NCI-H1105 (cell line): ENCODE results near the gene TIGD1.
"Not testable (repeated sequence)": the region's sequence is repeated elsewhere in the genome, so short reads cannot be mapped to it uniquely, and the experiment has no call there.

ENCODE experiments used
- DNase-seq: peaks from one replicate; lab custom pipeline; 2025; lab: John Stamatoyannopoulos, UW

TIGD1 gene

DNA sequence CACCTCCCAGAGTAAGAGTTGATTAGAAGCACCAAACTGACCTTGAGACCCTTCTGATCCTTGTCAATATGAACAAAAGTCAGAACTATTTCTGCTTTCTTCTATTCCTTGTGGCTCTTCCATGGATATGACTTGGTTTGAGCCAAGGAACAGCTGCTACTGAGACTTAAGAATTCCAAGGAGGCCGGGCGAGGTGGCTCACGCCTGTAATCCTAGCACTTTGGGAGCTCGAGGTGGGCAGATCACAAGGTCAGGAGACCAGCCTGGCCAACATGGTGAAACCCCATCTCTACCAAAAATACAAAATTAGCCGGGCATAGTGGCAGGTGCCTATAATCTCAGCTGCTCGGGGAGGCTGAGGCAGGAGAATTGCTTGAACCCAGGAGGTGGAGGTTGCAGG lies 20.1 kb upstream of the TIGD1 start:
- not testable (repeated sequence) for DNase-seq

DNA sequence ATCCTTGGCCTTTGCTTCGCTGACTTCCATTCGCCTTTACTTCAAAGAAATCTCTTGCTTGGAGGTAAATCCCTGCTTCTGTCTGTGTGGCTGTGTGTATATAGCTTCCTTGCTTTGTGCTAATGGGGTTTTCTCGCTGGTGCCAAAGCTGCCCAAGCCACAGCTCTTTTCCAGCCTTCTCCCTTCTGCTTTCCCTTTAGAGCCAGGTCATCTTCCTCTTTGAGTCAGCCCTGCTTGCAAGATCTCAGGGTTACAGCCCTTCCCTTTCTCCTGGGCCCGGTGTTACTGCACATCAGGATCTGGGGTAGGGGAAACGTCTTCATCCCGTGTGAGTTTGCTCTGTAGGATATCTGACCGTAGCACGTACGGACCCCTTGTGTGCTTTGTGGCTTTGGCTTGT lies 19.2 kb upstream of the TIGD1 start:
- no peak for DNase-seq

DNA sequence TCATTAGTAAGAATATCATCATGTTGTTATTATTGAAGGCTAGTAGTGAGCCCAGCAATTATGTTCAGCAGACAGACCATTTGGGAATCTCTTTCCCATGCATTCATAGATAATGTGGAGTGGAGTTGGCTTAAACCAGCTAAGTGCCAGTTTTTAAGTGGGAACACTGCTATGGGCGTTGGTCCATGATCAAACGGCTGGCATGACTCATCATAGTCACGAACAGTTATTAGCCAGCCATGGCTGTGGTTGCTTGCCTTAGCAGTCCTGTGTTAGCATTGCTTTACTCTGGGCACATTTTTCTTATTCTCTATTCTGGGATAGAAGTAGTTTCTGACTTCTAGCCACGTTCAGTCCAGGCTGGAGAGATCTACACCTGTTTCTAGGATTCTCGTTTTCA lies 17.8 kb upstream of the TIGD1 start:
- DNase-seq: no peak

DNA sequence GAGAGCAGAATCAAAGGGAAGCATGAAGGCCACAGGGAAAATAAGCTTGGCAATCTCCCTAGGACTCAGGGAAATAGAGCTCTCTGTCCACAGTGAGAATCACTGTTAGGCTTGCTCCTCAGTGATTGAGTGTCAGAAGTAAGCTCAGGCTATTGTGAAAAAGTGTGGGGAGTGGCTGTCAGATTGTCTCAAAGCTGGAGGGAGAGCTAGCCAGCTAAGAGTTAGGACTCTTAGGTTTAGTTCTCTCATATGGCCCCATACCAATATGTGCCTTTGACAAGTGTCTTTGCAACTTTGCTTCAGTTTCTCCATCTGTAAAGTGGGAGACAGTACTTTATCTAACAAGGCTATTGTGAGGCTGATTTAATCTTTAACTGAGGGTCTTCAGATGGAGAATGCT lies 17.4 kb upstream of the TIGD1 start:
- DNase-seq: no peak

DNA sequence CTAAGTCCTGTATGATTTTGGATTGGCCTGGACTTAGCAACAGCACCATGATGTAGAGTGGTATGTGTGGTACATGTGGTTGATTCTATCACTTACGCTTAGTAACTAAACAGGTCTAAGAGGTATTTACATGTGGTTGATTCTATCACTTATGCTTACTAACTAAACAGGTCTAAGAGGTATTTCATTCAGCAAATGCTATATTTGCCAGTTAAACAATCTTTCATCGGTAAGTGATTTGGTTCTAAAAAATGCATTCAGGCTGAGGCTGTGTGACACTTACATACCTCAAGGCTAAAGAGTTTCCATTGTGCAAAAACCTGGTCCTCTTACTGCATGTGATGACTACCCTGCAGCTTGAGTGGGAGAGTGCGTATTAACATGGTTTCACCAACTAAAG lies 13.2 kb upstream of the TIGD1 start:
- no peak for DNase-seq

DNA sequence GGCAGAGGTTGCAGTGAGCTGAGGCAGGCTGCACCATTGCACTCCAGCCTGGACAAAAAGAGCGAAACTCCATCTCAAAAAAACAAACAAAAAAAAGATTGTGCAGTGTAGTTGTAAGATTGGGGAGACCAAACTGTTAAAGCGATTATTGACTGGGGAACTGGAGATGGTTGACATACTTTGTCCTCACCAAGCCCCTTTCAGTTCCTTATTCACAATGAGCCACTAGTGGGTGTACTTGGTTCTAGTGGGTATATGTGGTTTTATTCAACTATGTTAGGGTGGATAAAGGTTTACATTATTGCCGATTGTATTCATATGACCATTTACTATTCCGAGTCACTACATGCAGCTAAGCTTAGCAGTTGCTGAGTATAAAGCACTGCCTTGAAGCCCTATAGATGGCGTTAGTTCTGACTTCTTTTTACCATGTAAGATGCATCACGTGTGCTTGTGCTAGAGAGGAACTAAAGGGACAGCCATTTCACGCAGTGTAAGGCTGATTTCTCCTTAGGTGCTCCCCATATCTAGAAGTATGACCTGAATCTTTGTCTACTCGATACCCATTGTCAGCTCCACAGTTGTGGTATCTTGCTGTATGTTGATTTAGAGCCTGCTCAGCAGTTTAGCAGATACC lies 12.3 kb upstream of the TIGD1 start:
- DNase-seq: no peak

DNA sequence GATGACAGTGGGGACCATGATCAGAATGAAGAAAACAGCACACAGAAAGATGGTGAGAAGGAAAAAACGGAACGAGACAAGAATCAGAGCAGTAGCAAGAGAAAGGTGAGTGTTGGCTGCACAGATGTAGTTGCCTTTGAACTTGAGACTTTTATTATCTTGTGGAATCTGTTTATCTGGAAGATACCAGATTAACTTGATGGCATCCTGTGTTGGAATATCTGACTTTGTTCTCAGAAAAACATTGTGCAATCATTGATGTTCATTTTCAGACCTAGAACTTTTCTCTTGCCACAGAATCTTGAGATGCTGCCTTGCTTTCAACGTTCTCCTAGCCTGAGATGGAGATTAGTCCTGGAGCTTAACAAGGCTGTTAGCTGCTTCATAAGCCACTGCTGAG lies 6.1 kb upstream of the TIGD1 start:
- DNase-seq: no peak

DNA sequence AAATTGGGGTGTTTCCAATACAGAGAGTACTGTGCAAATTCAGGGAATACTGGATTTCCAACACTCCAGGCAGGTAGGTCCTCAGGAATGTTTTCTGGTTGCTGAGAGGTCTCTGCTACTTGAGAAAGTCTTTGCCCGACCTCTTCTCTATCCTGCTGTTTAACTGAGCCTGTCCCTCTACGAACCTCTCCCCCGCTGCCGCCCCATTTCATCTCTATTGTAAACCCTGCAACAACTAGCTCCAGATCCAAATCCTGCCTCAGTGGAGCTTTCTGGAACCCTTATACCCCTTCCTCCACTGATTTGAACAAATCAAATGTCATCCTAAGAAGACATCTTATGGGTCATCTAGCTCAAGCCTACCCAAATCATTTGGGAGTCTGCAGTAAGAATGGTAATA lies 1.4 kb upstream of the TIGD1 start:
- no peak for DNase-seq

DNA sequence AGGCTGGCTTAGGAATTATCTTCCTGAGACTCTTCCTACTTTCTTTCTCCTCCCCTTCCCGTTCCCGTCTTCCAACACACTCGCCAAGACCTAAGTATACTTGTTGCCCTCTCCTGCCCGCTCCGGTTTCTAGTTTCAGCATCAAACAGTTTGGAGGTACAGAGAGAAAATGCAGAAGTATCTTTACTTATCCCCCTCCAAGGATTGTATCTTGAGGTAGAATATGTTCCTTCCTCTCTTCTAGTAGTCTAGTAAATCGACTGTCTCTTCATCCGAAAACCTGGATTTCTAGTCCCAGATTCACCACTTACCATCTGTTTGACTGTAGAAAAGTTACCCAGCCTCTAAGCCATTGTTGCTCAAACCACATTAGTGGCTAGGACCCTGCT lies 887 bp upstream of the TIGD1 start:
- DNase-seq: no peak

DNA sequence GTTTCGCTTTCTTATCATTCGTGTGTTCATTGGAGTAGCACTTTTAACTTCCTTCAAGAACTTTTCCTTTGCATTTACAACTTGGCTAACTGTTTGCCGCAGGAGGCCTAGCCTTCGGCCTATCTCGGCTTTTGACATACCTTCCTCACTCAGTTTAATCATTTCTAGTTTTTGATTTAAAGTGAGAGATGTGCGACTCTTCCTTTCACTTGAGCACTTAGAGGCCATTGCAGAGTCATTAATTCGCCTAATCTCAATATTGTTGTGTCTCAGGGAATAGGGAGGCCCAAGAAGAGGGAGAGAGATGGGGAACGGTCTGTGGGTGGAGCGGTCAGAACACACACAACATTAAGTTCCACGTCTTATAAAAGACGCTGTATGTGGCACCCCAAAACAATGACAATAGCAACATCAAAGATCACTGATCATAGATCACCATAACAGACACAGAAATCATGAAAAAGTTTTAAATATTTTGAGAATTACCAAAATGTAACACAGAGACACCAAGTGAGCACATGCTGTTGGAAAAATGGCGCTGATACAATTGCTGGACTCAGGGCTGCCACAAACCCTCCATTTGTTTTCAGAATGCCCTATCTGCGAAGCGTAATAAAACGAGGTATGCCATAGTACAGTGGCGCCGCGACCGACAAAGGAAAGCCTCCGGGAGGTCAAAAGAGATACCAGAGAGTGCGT lies 553 bp downstream of the TIGD1 start:
- no peak for DNase-seq

DNA sequence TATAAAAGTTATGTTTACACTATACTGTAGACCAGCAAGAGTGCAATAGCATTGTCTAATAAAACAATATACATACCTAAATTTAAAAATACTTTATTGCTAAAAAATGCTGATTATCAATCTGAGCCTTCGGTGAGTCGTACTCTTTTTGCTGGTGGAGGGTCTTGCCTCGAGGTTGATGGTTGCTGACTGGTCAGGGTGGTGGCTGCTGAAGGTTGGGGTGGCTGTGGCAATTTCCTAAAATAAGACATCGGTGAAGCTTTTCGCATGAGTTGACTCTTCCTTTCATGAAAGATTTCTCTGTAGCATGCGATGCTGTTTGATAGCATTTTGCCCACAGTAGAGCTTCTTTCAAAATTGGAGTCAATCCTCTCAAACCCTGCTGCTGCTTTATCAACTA lies 2.4 kb downstream of the TIGD1 start:
- DNase-seq: no peak

DNA sequence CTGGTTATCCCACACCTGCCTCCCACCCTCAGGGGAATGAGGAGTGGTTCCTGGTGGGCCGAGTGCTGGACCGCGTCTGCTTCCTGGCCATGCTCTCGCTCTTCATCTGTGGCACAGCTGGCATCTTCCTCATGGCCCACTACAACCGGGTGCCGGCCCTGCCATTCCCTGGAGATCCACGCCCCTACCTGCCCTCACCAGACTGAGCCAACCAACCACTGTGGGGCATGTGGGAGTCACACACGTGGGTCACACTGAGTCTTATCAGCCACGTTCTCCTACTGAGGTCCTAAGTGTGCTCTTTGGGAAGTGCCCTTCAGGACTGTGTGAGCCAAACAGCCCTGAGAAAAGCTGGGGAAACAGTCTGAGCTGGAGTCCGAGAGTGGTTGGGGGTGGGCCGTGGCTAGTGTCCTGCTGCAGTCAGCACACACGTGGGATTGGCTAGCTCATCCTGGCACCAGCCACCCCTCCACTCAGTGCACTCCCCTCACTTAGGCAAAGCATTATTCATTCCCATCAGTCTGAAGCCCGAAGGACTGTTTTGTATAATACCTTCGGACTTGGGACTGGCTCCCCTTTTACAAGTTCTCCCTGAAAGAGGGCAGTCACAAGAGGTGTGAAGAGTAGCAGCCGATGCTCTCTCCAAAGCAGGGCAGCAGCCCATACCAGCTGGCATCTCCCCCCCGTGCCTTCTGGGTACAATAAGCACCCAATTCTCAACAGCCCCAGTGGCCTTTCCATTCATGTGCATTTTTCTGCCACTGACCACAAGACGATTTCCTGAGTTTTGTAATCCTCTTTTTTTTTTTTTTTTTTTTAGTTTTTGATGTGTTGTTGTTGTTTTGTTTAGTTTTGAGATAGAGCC lies 4.6 kb downstream of the TIGD1 start:
- DNase-seq: no peak

DNA sequence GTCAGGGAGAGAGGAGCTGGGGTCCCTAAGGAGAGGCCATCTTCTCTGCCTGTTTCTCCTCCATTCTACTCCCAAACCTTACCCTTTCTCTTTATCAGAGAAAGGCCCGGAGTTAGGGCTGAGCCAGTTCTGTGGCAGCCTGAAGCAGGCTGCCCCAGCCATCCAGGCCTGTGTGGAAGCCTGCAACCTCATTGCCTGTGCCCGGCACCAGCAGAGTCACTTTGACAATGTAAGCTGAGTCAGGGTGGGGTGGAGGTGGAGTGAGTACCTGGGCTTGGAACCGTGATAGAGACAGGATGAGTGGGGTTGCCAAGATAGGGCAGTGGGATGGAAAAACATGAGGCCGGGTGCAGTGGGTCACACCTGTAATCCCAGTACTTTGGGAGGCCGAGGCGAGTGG lies 5.7 kb downstream of the TIGD1 start:
- DNase-seq: no peak

DNA sequence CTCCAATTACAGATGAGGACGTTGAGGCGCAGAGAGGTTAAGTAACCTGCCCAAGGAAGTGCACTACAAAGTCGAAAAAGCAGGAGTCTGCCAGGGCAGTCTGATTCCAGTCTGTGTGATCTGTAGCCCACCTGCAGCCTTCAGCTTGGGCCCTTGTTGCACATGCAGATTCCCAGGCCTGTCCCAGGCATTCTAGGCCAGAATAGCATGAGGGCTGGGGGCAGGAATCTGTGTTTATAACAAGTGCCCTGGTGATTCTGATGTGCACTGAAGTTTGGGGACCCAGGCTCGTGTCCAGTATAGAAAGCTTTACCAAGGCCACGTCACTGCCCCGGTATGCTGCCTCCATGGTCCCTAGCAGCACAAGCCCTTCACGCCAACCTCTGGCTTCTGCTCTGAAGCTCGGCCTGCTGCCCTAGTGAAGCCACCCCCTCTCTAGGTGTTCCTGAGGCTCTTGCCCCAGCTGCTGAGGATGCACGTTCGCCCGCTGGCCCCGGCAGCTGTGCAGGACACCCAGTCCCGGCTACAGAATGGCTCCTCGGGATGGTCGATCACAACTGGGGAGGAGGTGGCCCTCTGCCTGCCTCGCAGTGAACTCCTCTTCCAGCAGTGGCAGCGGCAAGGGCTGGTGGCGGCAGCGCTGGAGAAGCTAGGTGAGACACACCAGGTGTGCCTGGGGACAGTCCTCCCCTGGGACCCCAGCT lies 6.3 kb downstream of the TIGD1 start:
- DNase-seq: no peak

DNA sequence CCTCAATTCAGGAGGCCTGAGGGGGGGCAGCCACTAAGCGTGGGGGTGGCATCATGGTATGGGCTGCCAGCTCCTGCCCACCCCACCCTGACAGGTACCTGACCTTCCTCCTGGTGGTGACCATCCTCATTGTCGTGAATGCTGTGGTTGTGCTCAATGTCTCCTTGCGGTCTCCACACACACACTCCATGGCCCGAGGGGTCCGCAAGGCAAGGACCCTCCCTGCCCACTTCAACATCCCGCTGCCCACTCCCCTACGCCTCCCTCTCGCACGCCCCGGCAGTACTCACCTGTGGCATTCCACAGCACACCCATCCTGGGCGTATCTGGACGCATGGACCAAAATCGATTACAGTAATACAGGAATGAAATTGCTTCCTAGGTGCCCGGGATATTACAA lies 6.9 kb downstream of the TIGD1 start:
- DNase-seq: no peak

DNA sequence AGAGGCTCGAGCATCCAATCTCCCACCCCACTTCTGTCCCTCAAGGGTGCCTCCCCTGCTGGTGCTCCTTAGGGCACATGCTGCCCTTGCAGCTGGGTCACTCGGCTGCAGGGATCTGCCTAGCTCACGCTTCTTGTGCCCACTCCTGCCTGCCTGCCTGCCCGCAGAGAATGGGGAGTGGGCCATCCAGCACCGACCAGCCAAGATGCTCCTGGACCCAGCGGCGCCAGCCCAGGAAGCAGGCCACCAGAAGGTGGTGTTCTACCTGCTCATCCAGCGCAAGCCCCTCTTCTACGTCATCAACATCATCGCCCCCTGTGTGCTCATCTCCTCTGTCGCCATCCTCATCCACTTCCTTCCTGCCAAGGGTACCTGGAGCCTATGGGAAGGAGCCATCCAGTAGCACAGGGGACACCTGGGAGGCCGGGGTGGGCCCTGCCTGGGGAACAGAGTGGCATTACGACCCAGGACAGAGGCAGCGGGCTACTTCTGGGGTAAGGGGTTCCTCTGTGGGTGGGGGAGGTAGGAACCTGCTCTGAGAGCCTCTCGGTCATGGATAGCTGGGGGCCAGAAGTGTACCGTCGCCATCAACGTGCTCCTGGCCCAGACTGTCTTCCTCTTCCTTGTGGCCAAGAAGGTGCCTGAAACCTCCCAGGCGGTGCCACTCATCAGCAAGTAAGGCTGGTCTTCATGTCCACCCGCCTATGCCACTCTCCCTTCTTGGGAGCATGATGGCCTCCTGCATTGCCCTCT lies 7.5 kb downstream of the TIGD1 start:
- DNase-seq: no peak

DNA sequence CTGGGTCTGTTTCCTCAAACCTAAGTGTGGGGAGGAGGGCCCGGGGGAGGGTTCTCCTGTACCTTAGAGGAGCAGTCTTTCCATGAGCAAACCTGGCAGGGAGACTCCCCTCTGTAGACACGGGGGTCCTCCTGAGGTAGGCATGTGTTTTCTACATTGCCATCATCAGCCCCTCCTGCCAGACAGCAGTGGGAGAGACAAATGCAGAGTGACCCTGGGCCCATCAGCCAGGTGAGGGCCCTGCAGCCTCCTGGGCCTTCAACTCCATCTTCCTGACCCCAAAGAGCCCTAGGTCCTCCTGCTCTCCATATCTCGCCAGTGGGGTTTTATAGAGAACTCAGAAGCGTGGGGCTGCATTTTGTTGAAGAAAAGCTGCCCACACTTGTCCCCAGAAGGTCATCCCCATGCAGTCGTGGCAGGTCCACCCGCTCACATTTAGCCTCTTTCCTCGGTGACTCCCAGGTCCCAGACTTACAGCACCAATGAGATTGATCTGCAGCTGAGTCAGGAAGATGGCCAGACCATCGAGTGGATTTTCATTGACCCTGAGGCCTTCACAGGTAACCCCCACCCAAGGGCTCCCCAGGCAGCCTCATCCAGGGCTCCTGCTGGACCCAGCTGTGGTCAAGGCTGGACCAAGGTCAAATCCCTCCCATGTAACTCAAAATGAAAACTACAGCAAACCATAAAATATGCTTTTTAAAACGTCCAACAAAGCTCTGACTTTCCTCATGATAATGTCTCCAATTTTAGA lies 8.2 kb downstream of the TIGD1 start:
- no peak for DNase-seq

DNA sequence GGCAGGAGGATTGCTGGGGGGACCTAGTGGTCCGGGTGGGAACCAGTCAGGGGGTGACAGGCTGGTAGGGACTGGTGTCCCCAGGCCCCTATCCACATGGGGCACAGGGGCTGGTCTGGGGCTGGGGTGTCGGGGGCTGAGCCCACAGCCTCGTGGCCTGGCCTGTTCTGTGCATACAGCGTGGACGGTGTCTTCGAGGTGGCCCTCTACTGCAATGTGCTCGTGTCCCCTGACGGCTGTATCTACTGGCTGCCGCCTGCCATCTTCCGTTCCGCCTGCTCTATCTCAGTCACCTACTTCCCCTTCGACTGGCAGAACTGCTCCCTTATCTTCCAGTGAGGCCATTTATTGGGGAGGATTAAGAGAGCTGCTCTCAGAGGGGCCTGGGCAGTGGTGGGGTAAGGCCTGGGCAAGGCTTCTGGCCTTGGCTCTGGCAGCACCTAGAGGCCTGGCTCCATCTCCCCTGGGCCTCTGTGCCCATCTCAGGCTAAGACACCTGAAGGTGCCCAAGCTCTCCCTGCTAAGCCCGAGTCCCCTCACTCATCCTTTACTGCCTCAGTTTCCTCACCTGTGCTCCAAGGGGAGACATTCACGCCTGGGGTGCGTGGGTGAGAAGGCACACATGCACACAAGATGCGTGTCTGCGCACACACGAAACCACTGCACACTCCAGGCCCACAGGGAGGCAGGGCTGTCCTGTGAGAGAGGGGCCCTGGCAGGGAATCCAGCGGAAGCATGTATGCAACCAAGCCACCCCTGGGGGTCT lies 9.0 kb downstream of the TIGD1 start:
- DNase-seq: no peak

DNA sequence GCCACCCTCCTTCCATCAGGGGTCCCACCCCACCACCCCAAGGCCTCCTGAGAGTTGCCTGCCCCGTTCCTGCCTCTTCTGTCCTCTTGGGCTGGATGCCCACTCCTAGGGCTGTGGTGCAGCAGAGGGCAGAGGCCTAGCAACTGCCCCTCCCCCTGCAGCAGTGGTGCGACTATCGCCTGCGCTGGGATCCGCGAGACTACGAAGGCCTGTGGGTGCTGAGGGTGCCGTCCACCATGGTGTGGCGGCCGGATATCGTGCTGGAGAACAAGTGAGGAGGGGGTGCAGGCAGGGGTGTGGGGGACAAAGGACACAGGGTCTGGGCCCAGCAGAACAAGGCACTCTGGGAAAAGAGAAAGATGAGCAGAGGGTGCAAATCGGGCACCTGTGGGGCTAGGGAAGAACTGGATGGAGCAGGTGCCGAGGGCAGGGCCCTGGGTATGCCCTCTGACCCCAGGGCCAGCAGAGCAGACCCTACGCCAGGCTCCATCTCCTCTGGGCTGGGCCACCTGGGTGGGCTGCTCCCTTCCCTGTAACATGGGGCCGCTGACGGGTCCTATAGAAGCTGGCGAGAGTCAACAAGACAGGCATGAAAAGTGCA lies 9.8 kb downstream of the TIGD1 start:
- no peak for DNase-seq
